Astrocyte (in vitro differentiated cells and primary cell): ENCODE measurements around the gene SGTA. TPM values are rescaled to one million over a fixed set of nuclear protein-coding genes. Genes with fewer than 3 reads are reported as not detected.

ENCODE experiments used
- DNase-seq: peaks from one replicate; pipeline ENCODE4 v3.0.0-alpha.2; 2010; ENCODE audit warnings: low read depth
- FAIRE-seq: peaks from 2 replicates; lab custom pipeline; 2011; peaks lifted over from hg19 to GRCh38; lab: Jason Lieb, UNC
- H2AFZ ChIP-seq: 2 replicates; pipeline ENCODE4 v1.6.0; 2012; ENCODE audit warnings: low read depth, low read length, inconsistent platforms
- H3K27ac ChIP-seq: 2 replicates; pipeline ENCODE4 v1.5.1; 2011; ENCODE audit warnings: low read depth, low read length, inconsistent platforms
- H3K27me3 ChIP-seq: 2 replicates; pipeline ENCODE4 v1.6.0; 2011; ENCODE audit warnings: low read length, inconsistent platforms; ENCODE audit not compliant: insufficient read depth
- H3K36me3 ChIP-seq: 2 replicates; pipeline ENCODE4 v1.5.1; 2011; ENCODE audit warnings: low read length, inconsistent platforms; ENCODE audit not compliant: insufficient read depth
- H3K4me1 ChIP-seq: 2 replicates; pipeline ENCODE4 v1.5.1; 2011; ENCODE audit warnings: low read length, inconsistent platforms; ENCODE audit not compliant: insufficient read depth
- H3K4me2 ChIP-seq: 2 replicates; pipeline ENCODE4 v1.6.0; 2012; ENCODE audit warnings: low read length, inconsistent platforms
- H3K4me3 ChIP-seq: 2 replicates; pipeline ENCODE4 v1.5.1; 2011; ENCODE audit warnings: low read depth, mild to moderate bottlenecking, low read length, inconsistent platforms; ENCODE audit not compliant: insufficient read depth
- H3K79me2 ChIP-seq: 2 replicates; pipeline ENCODE4 v1.6.0; 2012; ENCODE audit warnings: mild to moderate bottlenecking, low read length, inconsistent platforms; ENCODE audit not compliant: insufficient read depth
- H3K9ac ChIP-seq: 2 replicates; pipeline ENCODE4 v1.6.0; 2012; ENCODE audit warnings: mild to moderate bottlenecking, low read length, inconsistent platforms
- H3K9me3 ChIP-seq: 2 replicates; pipeline ENCODE4 v1.5.1; 2012; ENCODE audit warnings: low read depth, mild to moderate bottlenecking, low read length, inconsistent platforms; ENCODE audit not compliant: insufficient read depth
- H4K20me1 ChIP-seq: 2 replicates; pipeline ENCODE4 v1.6.0; 2012; ENCODE audit warnings: low read length, inconsistent platforms; ENCODE audit not compliant: insufficient read depth
- H3K27ac Mint-ChIP-seq: one replicate; pipeline ENCODE4 v1.8.0; 2021; ENCODE audit warnings: mild to moderate bottlenecking, mixed read lengths; ENCODE audit not compliant: unreplicated experiment
- H3K27me3 Mint-ChIP-seq: one replicate; pipeline ENCODE4 v1.8.0; 2021; ENCODE audit warnings: low read depth, mixed read lengths; ENCODE audit not compliant: unreplicated experiment
- H3K36me3 Mint-ChIP-seq: one replicate; pipeline ENCODE4 v1.8.0; 2021; ENCODE audit warnings: low read depth, mixed read lengths; ENCODE audit not compliant: unreplicated experiment
- H3K4me1 Mint-ChIP-seq: one replicate; pipeline ENCODE4 v1.8.0; 2021; ENCODE audit warnings: low read depth, mixed read lengths; ENCODE audit not compliant: unreplicated experiment
- H3K4me3 Mint-ChIP-seq: one replicate; pipeline ENCODE4 v1.8.0; 2021; ENCODE audit warnings: mild to moderate bottlenecking, moderate library complexity, mixed read lengths; ENCODE audit not compliant: unreplicated experiment
- H3K9me3 Mint-ChIP-seq: one replicate; pipeline ENCODE4 v1.8.0; 2021; ENCODE audit warnings: mild to moderate bottlenecking, mixed read lengths; ENCODE audit not compliant: unreplicated experiment
- CTCF ChIP-seq: IDR thresholded peaks from 2 replicates; pipeline ENCODE4 v1.5.1; 2011; ENCODE audit warnings: low read depth, mild to moderate bottlenecking, inconsistent platforms, low read length, moderate library complexity; ENCODE audit not compliant: insufficient read depth
- EZH2 ChIP-seq: IDR thresholded peaks from 2 replicates; pipeline ENCODE4 v1.6.1; 2012; ENCODE audit warnings: mild to moderate bottlenecking, low read length, inconsistent platforms; ENCODE audit not compliant: insufficient read depth
- total RNA-seq: library from RNA; stranded (reverse); gene quantifications from 2 replicates; pipeline ENCODE4 v1.2.1, GENCODE V29; 2021

The SGTA gene
- total RNA-seq, 1 donor from 2014 or later = 76.1 TPM

- peaks cover 10% of the 10 kb centered on the region for H4K20me1 ChIP-seq
- no peak overlapping the region for H3K27ac ChIP-seq
- H3K4me1 ChIP-seq = no peaks in the 10 kb centered on the region
- no peak overlapping the region for H3K9ac ChIP-seq
- no peaks in the 10 kb centered on the region for H3K27me3 Mint-ChIP-seq
- H3K4me1 Mint-ChIP-seq = no peaks in the 10 kb centered on the region
- DNase-seq (no peak), FAIRE-seq (no peak)
- peaks cover 9% of the 10 kb centered on the region for H3K36me3 Mint-ChIP-seq
- H3K79me2 ChIP-seq = no peaks in the 10 kb centered on the region
- H2AFZ ChIP-seq = no peak overlapping the region
- no peak overlapping the region for H3K4me3 ChIP-seq
- H3K27ac Mint-ChIP-seq = no peak overlapping the region
- H3K4me3 Mint-ChIP-seq = no peak overlapping the region
- H3K4me2 ChIP-seq = no peak overlapping the region
- TF ChIP-seq EZH2 = no peak
- TF ChIP-seq CTCF = no peak
- no peaks in the 10 kb centered on the region for H3K27me3 ChIP-seq
- H3K36me3 ChIP-seq = peaks cover 6% of the 10 kb centered on the region
- H3K9me3 Mint-ChIP-seq = no peaks in the 10 kb centered on the region
- no peaks in the 10 kb centered on the region for H3K9me3 ChIP-seq
Measured at GRCh38 chr19:2761876-2762782, 20.9 kb downstream of the SGTA start.

GRCh38 chr19:2761309-2761677 is 21.8 kb downstream of the SGTA start:
- Mint-ChIP-seq H3K27ac (no peak overlapping the region), H3K4me3 (no peak overlapping the region), H3K9me3 (no peaks in the 10 kb centered on the region), H3K27me3 (no peaks in the 10 kb centered on the region), H3K4me1 (no peaks in the 10 kb centered on the region), H3K36me3 (peaks cover 7% of the 10 kb centered on the region)
- no peak overlapping the region for H2AFZ ChIP-seq
- TF ChIP-seq EZH2 = no peak
- no peak for TF ChIP-seq CTCF
- no peak overlapping the region for H3K4me2 ChIP-seq
- H3K27me3 ChIP-seq = no peaks in the 10 kb centered on the region
- FAIRE-seq (no peak), DNase-seq (no peak)
- H3K27ac ChIP-seq = no peak overlapping the region
- peaks cover 6% of the 10 kb centered on the region for H3K36me3 ChIP-seq
- H3K9ac ChIP-seq = no peak overlapping the region
- no peaks in the 10 kb centered on the region for H3K9me3 ChIP-seq
- H4K20me1 ChIP-seq = peaks cover 10% of the 10 kb centered on the region
- no peaks in the 10 kb centered on the region for H3K79me2 ChIP-seq
- no peaks in the 10 kb centered on the region for H3K4me1 ChIP-seq
- H3K4me3 ChIP-seq = no peak overlapping the region

GRCh38 chr19:2759965-2760364 is 23.1 kb downstream of the SGTA start:
- no peak overlapping the region for H3K27ac Mint-ChIP-seq
- no peak for FAIRE-seq
- H3K9ac ChIP-seq = no peak overlapping the region
- no peak overlapping the region for H3K4me3 Mint-ChIP-seq
- no peak for TF ChIP-seq EZH2
- no peak for TF ChIP-seq CTCF
- H3K4me3 ChIP-seq = no peak overlapping the region
- no peaks in the 10 kb centered on the region for H3K4me1 ChIP-seq
- H3K27ac ChIP-seq = no peak overlapping the region
- no peak for DNase-seq
- H3K36me3 ChIP-seq = peaks cover 6% of the 10 kb centered on the region
- no peaks in the 10 kb centered on the region for H3K27me3 Mint-ChIP-seq
- no peaks in the 10 kb centered on the region for H3K4me1 Mint-ChIP-seq
- no peaks in the 10 kb centered on the region for H3K27me3 ChIP-seq
- no peak overlapping the region for H3K4me2 ChIP-seq
- no peaks in the 10 kb centered on the region for H3K9me3 ChIP-seq
- H3K36me3 Mint-ChIP-seq = peaks cover 7% of the 10 kb centered on the region
- peaks cover 10% of the 10 kb centered on the region for H4K20me1 ChIP-seq
- H2AFZ ChIP-seq = no peak overlapping the region
- no peaks in the 10 kb centered on the region for H3K79me2 ChIP-seq
- H3K9me3 Mint-ChIP-seq = no peaks in the 10 kb centered on the region
